HepG2 (cell line): ENCODE results near the gene WNT3A. TPM values are rescaled to one million over a fixed set of nuclear protein-coding genes. Genes with fewer than 3 reads are reported as not detected.

Source experiments
- CREB1 ChIP-seq, 2 experiments: fragments of 450-650 bp in 1 of 2; IDR thresholded peaks; 2 replicates each; pipeline ENCODE4 v1.6.1; 2016 to 2017; ENCODE audit warnings: control low read depth in 1 of 2, mild to moderate bottlenecking in 1 of 2, missing compliant biosample characterization in 1 of 2, missing genetic modification characterization in 1 of 2
- GABPB1 ChIP-seq: IDR thresholded peaks from 2 replicates; pipeline ENCODE4 v1.6.1; 2016; ENCODE audit warnings: mild to moderate bottlenecking, missing genetic modification reagents, moderate library complexity, missing compliant biosample characterization
- GZF1 ChIP-seq: sonication (generic); formaldehyde crosslinking; IDR thresholded peaks from 2 replicates; pipeline ENCODE4 v1.5.1; 2020; ENCODE audit warnings: mild to moderate bottlenecking, missing genetic modification reagents
- HIVEP1 ChIP-seq: sonication (generic); formaldehyde crosslinking; IDR thresholded peaks from 2 replicates; pipeline ENCODE4 v1.4.0; 2020; ENCODE audit warnings: mild to moderate bottlenecking, missing genetic modification reagents
- RCOR2 ChIP-seq: IDR thresholded peaks from 2 replicates; pipeline ENCODE4 v1.6.1; 2016; ENCODE audit warnings: missing biosample characterization, missing genetic modification reagents
- REPIN1 ChIP-seq: sonication (generic); formaldehyde crosslinking; IDR thresholded peaks from 2 replicates; pipeline ENCODE4 v1.8.0; 2022; ENCODE audit warnings: missing genetic modification reagents, low read depth, mild to moderate bottlenecking, borderline replicate concordance
- RNF219 ChIP-seq: sonication (generic); formaldehyde crosslinking; IDR thresholded peaks from 2 replicates; pipeline ENCODE4 v1.5.0; 2020; ENCODE audit warnings: mild to moderate bottlenecking, missing genetic modification reagents
- RORA ChIP-seq: sonication (generic); formaldehyde crosslinking; IDR thresholded peaks from 2 replicates; pipeline ENCODE4 v1.5.0; 2020; ENCODE audit warnings: mild to moderate bottlenecking, missing genetic modification reagents, moderate library complexity
- SKIL ChIP-seq: sonication (generic); formaldehyde crosslinking; IDR thresholded peaks from 2 replicates; pipeline ENCODE4 v1.8.0; 2022; ENCODE audit warnings: missing genetic modification reagents, mild to moderate bottlenecking, moderate library complexity, borderline replicate concordance
- SRY ChIP-seq: sonication (generic); formaldehyde crosslinking; IDR thresholded peaks from 2 replicates; pipeline ENCODE4 v1.8.0; 2022; ENCODE audit warnings: mild to moderate bottlenecking, missing genetic modification reagents
- SUZ12 ChIP-seq: fragments of 150-350 bp; IDR thresholded peaks from 2 replicates; pipeline ENCODE4 v1.6.1; 2014; ENCODE audit warnings: low read depth, low read length
- XBP1 ChIP-seq: sonication (generic); formaldehyde crosslinking; IDR thresholded peaks from 2 replicates; pipeline ENCODE4 v1.5.0; 2020; ENCODE audit warnings: missing genetic modification reagents
- XRCC5 ChIP-seq: fragments of 200-400 bp; formaldehyde crosslinking; optimal IDR thresholded peaks from 2 replicates; pipeline ENCODE3; 2017; ENCODE audit warnings: mild to moderate bottlenecking, low read length
- ZBTB3 ChIP-seq: sonication (generic); formaldehyde crosslinking; IDR thresholded peaks from 2 replicates; pipeline ENCODE4 v1.4.0; 2020; ENCODE audit warnings: low read depth, mild to moderate bottlenecking, moderate library complexity, missing genetic modification reagents, borderline replicate concordance
- ZIK1 ChIP-seq: sonication (generic); formaldehyde crosslinking; IDR thresholded peaks from 2 replicates; pipeline ENCODE4 v1.5.0; 2020; ENCODE audit warnings: mild to moderate bottlenecking, low read depth, missing genetic modification reagents, borderline replicate concordance
- ZMYM2 ChIP-seq: sonication (generic); formaldehyde crosslinking; IDR thresholded peaks from 2 replicates; pipeline ENCODE4 v1.8.0; 2022; ENCODE audit warnings: mild to moderate bottlenecking, missing genetic modification reagents
- ZNF570 ChIP-seq: sonication (generic); formaldehyde crosslinking; IDR thresholded peaks from 2 replicates; pipeline ENCODE4 v1.4.0; 2020; ENCODE audit warnings: mild to moderate bottlenecking, missing genetic modification reagents, borderline replicate concordance
- polyA plus RNA-seq, 8 experiments: library from polyadenylated mRNA; depleted of rRNA in 3 of 8; stranded (reverse) in 7 of 8; unstranded in 1 of 8; fragments of >200 nt; fragmentation: Illumina TruSeq in 4 of 8; extraction: Trizol in 4 of 8; gene quantifications; 2 replicates each; pipeline versions ENCODE4 v1.2.1 to v1.2.3, GENCODE V29; 2011 to 2016; ENCODE audit warnings: low read depth in 4 of 8, missing spikeins in 1 of 8, mixed read lengths in 1 of 8; ENCODE audit not compliant: insufficient read depth in 1 of 8
- total RNA-seq, 5 experiments: library from RNA; depleted of rRNA; stranded (reverse); fragments of >200 nt; fragmentation: Illumina TruSeq; extraction: Trizol; gene quantifications; 2 replicates each; pipeline ENCODE4 v1.2.3, GENCODE V29; 2016; ENCODE audit warnings: low read depth in 1 of 5
- TF ChIP-seq, protein P1 (sequence below): sonication (generic); formaldehyde crosslinking; IDR thresholded peaks from 2 replicates; pipeline ENCODE4 v1.4.0; 2020; ENCODE audit warnings: mild to moderate bottlenecking, missing genetic modification reagents
- TF ChIP-seq, protein P2 (sequence below): sonication (generic); formaldehyde crosslinking; IDR thresholded peaks from 2 replicates; pipeline ENCODE4 v1.4.0; 2020; ENCODE audit warnings: mild to moderate bottlenecking, low read depth, missing genetic modification reagents

The WNT3A gene
- total and polyA plus RNA-seq, 2 of the 13 experiments (the other 11 are each of a cell fraction or from before 2014, with no cell fraction given), result not detected

- TF ChIP-seq SKIL (CRISPR knock-in tag), result no peak
- peak; percentile 50 for TF ChIP-seq SUZ12
- peak; percentile 68; the same call in 1 of the 2 replicates for TF ChIP-seq ZIK1 (CRISPR knock-in tag)
- TF ChIP-seq, protein P1, sequence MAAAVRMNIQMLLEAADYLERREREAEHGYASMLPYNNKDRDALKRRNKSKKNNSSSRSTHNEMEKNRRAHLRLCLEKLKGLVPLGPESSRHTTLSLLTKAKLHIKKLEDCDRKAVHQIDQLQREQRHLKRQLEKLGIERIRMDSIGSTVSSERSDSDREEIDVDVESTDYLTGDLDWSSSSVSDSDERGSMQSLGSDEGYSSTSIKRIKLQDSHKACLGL, result peak; percentile 66
- TF ChIP-seq, protein P2, sequence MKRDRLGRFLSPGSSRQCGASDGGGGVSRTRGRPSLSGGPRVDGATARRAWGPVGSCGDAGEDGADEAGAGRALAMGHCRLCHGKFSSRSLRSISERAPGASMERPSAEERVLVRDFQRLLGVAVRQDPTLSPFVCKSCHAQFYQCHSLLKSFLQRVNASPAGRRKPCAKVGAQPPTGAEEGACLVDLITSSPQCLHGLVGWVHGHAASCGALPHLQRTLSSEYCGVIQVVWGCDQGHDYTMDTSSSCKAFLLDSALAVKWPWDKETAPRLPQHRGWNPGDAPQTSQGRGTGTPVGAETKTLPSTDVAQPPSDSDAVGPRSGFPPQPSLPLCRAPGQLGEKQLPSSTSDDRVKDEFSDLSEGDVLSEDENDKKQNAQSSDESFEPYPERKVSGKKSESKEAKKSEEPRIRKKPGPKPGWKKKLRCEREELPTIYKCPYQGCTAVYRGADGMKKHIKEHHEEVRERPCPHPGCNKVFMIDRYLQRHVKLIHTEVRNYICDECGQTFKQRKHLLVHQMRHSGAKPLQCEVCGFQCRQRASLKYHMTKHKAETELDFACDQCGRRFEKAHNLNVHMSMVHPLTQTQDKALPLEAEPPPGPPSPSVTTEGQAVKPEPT (CRISPR knock-in tag), result 0 out of 2 replicates have a peak, but pooled peaks have one; percentile 31
- peak; percentile 85; the same call in 1 of the 2 replicates for TF ChIP-seq RCOR2
- TF ChIP-seq ZBTB3 (CRISPR knock-in tag), result 0 out of 2 replicates have a peak, but pooled peaks have one; percentile 17
- TF ChIP-seq GZF1, result no peak
- TF ChIP-seq ZMYM2 (CRISPR knock-in tag), result peak; percentile 72; the same call in 1 of the 2 replicates
- TF ChIP-seq HIVEP1 (CRISPR knock-in tag), result peak; percentile 73
- TF ChIP-seq CREB1 (IDR thresholded peaks at IDR 0.05), result peak; percentile 85
- peak; percentile 51; the same call in 1 of the 2 replicates for TF ChIP-seq CREB1 (CRISPR knock-in tag; IDR thresholded peaks at IDR 0.05)
- TF ChIP-seq GABPB1 (CRISPR knock-in tag), result peak; percentile 61
- no peak for TF ChIP-seq XBP1 (CRISPR knock-in tag)
- no peak for TF ChIP-seq RNF219 (CRISPR knock-in tag)
- TF ChIP-seq RORA, result no peak
- TF ChIP-seq XRCC5, result peak; percentile 49
- 0 out of 2 replicates have a peak, but pooled peaks have one; percentile 19 for TF ChIP-seq ZNF570 (CRISPR knock-in tag)
- 0 out of 2 replicates have a peak, but pooled peaks have one; percentile 34 for TF ChIP-seq REPIN1 (CRISPR knock-in tag)
- TF ChIP-seq SRY (CRISPR knock-in tag), result 0 out of 2 replicates have a peak, but pooled peaks have one; percentile 12
Observed at GRCh38 chr1:228082214-228082917, 75.6 kb downstream of the WNT3A start, which contains the start of gene ARF1 (continued).
